ENCODE data around the gene RPL27A. TPM values are rescaled to one million over a fixed set of nuclear protein-coding genes. Genes with fewer than 3 reads are reported as not detected.

RPL27A gene
- total RNA-seq, 4 donors from 2014 or later, result 635 to 791 (median 757) TPM

DNA sequence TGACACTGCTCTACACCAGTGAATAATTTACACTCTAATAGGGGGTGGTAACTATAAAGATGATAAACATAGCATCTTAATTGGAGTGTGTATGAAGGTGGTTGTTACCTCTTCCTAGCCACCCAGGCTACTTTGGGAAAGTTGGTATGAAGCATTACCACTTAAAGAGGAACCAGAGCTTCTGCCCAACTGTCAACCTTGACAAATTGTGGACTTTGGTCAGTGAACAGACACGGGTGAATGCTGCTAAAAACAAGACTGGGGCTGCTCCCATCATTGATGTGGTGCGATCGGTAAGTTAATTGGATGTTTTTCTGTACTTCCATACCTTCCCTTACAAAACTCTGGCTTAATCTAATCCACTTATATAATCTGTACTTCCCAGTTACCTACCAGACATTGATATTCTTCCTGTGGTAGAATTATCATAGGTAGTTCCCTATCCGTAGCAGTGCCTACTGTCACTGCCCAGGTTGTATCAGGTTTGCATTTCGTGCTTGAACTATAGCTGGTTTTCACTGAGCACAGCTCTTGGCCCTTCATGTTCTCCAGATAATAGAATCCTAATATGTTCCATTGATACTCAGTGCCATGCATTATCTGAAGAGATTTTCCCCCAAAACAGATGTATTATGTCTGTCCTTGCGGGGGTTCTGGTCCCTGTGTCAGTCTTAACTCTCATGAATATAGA, 2.2 kb downstream of the RPL27A start:
- TF ChIP-seq, protein P1, sequence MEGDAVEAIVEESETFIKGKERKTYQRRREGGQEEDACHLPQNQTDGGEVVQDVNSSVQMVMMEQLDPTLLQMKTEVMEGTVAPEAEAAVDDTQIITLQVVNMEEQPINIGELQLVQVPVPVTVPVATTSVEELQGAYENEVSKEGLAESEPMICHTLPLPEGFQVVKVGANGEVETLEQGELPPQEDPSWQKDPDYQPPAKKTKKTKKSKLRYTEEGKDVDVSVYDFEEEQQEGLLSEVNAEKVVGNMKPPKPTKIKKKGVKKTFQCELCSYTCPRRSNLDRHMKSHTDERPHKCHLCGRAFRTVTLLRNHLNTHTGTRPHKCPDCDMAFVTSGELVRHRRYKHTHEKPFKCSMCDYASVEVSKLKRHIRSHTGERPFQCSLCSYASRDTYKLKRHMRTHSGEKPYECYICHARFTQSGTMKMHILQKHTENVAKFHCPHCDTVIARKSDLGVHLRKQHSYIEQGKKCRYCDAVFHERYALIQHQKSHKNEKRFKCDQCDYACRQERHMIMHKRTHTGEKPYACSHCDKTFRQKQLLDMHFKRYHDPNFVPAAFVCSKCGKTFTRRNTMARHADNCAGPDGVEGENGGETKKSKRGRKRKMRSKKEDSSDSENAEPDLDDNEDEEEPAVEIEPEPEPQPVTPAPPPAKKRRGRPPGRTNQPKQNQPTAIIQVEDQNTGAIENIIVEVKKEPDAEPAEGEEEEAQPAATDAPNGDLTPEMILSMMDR (IDR thresholded peaks at IDR 0.05), result no peak
- ATAC-seq (ENCODE audit: low FRiP score), result no peak
- no peak for DNase-seq (ENCODE audit: low spot score)

DNA sequence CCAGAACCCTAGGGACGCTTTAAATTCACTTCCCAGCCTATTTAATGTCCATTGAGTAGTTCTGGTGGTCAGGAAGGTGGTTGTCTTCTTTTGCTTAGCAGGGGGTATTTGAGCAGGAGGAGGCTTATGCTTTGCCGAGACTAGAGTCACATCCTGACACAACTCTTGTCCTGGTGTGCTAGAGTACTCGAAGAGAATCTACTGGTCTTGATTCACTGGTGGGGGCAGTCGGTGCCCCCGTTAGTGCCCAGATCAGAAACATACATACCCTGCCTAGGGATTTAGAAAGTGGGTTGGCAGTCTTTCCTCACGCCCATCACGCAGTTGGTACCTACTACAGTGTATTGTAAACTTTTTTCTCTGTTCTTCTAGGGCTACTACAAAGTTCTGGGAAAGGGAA, 2.7 kb downstream of the RPL27A start:
- DNase-seq (ENCODE audit: low spot score) (no peak), ATAC-seq (ENCODE audit: low FRiP score) (no peak)
- TF ChIP-seq, protein P1 (IDR thresholded peaks at IDR 0.05), result no peak

DNA sequence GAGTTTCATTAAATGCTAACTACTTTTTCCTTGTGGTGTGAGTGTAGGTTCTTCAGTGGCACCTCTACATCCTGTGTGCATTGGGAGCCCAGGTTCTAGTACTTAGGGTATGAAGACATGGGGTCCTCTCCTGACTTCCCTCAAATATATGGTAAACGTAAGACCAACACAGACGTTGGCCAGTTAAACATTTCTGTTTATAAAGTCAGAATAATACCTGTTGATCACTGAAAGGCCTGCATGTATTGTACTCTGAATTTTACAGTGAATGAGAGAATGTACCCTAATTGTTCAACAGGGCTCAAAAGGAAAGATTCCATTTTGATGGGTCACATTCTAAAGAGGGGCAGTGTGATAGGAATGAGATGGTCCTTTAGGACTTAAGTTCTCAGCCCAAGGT, 3.2 kb downstream of the RPL27A start:
- TF ChIP-seq, protein P1 (IDR thresholded peaks at IDR 0.05), result no peak
- ATAC-seq (ENCODE audit: low FRiP score) (no peak), DNase-seq (ENCODE audit: low spot score) (no peak)

DNA sequence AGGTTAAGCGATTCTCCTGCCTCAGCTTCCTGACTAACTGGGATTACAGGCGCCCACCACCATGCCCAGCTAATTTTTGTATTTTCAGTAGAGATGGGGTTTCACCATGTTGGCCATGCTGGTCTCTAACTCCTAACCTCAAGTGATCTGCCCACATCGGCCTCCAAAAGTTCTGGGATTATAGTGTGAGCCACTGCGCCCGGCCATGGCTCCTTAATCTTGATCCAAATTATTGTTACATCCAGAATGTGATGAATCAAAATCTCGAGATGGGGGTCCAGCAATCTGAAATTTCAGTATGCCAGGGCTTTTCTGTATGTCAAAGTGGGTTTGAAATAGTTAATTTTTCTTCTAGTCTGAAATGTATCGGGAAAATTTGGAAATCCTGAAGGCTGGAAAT, 3.7 kb downstream of the RPL27A start:
- no peak for ATAC-seq (ENCODE audit: low FRiP score)

DNA sequence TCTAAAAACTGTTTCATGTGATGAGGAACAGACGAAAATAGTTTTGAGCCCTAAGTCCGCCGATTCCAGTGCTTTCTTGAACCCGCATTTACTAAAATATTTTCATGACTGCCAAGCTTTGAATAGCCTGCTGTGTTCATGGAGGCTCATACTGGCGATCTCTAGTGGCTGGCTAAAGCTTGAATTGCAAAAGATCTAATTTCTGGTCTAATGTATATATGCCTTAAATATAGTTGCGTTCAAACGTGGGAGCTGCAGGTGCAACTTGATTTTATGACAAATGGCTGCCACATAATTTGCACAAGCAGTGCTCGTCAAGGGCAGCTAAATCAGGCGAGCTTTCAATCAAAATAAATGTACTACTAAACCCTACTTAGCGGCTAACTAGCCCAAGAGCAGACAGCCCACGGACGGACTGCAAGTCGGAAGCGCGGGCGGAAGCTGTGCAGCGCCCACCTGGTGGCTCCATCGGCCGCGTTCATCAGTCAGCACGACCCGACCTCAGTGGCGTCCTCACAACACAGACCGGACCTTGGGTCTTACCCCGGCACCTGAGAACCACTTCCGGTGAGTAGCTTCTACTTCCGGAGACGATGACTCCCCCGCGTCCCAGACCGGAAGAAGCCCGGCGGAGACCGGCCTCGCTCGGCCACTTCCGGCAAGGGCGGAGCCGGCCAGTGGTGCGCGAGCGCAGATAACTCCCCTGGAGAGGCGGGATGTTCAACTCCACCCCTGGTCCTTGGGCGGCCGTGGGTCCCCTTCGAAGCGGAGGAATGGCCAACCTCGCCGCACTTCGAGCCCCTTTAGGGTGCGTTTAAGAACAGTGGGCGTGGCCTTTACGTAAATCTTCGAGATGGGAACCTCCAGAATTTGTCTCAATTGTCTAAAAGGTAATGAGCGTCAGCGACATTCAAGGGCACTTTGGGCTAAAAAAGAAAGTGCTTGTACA, 6.1 kb downstream of the RPL27A start:
- DNase-seq (ENCODE audit: low spot score), result peak; percentile 77
- peak; percentile 96 for ATAC-seq (ENCODE audit: low FRiP score)
- TF ChIP-seq, protein P1 (IDR thresholded peaks at IDR 0.05), result no peak

More for the DNA sequence above, 3.7 kb downstream of the RPL27A start:
- TF ChIP-seq, protein P1 (IDR thresholded peaks at IDR 0.05), result no peak
- DNase-seq (ENCODE audit: low spot score), result no peak

DNA sequence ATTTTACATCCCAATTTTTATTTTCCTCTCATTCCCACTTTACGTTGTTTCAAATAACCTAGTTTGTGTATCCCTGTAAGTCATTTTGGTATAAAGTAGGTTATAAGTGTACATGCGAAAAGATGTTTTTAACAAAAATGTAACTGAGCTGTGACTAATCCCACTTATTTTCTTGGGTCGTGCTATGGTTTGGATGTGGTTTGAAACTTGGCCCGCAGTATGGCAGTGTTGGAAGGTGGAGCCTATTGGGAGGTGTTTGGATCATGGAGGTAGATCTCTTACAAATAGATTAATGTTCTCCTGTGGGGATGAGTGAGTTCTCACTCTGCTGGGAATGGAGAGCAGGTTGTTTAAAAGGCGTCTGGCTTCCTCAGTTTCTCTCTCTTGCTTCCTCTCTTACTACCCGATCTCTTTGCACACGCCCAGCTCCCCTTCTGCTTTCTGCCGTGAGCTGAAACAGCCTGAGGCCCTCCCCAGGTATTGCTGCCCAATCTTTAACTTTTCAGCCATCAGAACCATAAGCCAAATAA, 7.2 kb downstream of the RPL27A start:
- TF ChIP-seq, protein P1 (IDR thresholded peaks at IDR 0.05), result no peak
- DNase-seq (ENCODE audit: low spot score), result no peak
- no peak for ATAC-seq (ENCODE audit: low FRiP score)

Data from omental fat pad (tissue), 4 donors.